SKM-1 treated with dmso at 0.1 percent for 144 hours (cell line): ENCODE measurements around the gene AGBL4.

ENCODE experiments used
- DNase-seq: peaks from one replicate; lab custom pipeline; 2025; ENCODE audit not compliant: unreplicated experiment; lab: John Stamatoyannopoulos, UW

AGBL4 gene

DNA sequence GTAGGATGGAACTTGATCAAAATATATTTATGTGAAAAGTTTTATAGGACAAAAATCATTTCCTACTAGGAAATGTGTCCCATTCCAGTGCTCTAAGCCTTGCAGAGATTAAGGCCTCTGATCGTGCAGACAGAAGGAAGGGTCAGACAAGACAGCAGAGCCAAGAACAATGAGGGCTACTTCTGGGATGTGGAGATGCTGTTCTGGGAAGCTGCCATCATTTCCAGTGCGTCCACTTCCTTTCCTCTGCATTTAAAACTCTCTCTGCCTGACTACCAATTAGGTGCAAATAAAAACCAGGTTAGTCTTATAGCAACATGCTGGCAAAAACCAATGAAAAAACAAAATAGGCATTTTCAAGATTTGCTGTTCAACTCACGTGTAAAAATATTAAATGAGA, 1283.1 kb downstream of the AGBL4 start:
- no peak for DNase-seq

- no peak for DNase-seq
Observed at GRCh38 chr1:48739091-48739490, 1284.7 kb downstream of the AGBL4 start.

DNA sequence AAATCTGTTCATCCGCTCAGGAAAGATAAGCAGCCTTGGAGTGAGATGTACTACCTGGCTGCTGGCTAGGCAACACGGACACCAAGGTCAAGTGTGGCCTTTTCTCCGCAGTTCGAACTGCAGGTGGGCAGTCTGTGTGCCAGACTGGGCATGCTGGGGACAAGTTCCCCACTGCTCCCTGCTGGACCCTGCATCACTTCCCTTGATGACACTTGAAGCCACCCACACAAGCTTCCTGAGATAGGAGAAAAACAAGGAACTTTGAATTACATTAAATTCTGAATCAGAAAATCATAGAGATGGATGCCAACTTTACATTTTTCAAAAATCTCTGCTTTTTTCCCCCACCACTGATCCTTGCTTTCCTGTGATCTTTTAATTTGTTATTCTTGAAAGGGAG, 1285.4 kb downstream of the AGBL4 start:
- no peak for DNase-seq

- no peak for DNase-seq
Observed at GRCh38 chr1:48735796-48736195, 1288.0 kb downstream of the AGBL4 start.

- no peak for DNase-seq
Observed at GRCh38 chr1:48730164-48730910, 1293.4 kb downstream of the AGBL4 start.

- no peak for DNase-seq
Observed at GRCh38 chr1:48728584-48728983, 1295.2 kb downstream of the AGBL4 start.

GRCh38 chr1:48726557-48727215, 1297.1 kb downstream of the AGBL4 start:
- no peak for DNase-seq

DNA sequence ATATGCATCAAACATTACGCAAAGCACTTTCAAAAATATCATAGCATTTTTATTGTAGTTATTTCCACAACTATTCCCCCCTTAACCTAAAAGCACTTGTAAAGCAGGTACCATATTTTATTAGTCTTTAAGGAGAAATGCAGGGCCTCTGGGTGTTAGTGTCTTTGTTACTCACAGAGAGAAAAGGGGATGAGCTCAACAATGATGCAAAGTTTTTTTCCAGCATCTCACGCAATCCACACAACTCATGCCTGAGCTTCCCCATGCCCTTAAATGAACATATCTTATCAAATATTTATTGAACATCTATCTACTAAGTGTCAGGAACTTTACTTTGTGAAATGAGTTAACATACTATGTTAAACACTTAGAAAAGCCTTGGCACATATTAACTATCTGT, 1297.6 kb downstream of the AGBL4 start:
- DNase-seq: no peak

DNA sequence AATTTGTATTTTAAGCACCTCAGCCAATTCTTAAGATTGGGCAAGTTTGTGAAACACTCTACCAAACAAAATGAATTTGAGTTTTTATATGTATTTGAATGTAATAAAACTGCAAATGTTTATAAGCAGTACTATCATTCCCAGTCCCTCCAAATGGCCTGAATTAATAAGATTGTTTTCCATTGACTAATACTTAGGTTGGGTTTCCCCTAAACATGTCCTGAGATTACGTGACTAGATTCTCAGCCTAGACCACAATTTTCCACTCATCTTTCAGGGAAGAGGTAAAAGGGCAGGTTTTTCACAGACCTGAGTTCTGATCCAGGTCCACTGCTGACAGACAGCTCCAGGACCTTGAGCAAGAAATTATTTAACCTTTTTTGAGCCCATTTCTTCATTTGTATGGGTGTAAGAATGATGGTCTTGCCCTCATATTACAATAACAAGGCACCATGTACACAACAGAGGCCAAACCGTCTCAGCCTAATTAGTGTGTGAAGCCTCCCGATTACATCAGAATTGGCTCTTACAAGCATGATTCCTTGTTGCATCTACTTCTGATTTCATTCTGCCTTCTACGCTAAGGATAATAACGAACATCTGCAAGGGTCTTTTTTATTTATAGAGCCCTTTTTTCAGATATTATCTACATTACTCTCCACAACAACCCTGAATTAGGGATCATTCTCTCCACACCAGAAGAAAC, 1298.3 kb downstream of the AGBL4 start:
- DNase-seq: no peak

- DNase-seq: no peak
Observed at GRCh38 chr1:48720929-48721328, 1302.8 kb downstream of the AGBL4 start.

- DNase-seq: no peak
Observed at GRCh38 chr1:48718705-48719104, 1305.0 kb downstream of the AGBL4 start.

- DNase-seq: no peak
Observed at GRCh38 chr1:48718116-48718630, 1305.6 kb downstream of the AGBL4 start.

DNA sequence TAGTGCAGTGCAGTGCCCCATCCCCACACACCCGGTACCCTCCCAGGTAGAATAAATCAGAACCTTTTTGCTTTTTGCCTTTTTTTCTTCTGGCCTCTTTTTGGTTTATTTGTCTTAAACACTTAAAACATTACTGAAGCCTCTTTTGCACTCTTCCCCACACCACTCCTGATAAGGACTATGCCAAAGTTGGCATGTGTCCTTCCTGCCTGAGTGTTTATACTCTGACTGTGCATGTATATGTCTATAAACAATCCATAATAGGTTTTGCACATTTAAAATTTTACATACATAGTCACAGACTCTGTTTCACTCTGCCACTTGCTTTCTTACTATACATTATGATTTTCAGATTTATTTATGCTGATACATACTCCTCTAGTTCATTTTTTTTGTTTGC, 1306.7 kb downstream of the AGBL4 start:
- no peak for DNase-seq

DNA sequence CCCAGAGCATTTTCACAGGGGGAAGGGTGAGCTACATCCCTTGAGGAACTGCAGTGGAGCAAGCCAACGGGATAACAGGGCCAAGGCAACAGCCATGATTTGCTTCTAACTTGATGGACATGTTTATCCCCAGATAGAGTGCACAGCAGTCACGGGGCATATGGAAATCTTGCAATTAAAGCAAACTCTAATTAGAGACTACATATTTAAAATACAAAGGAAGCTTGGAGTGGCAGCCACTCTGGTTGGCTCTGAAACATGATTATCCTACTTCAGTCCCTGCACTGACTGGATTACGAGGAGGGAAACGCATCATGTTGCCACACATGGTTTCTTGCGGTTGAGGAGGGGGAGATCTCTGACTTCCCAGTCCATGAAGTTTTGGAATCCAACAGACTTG, 1307.8 kb downstream of the AGBL4 start:
- DNase-seq: no peak

GRCh38 chr1:48710915-48711314, 1312.8 kb downstream of the AGBL4 start:
- DNase-seq: no peak

- DNase-seq: no peak
Observed at GRCh38 chr1:48710318-48710717, 1313.4 kb downstream of the AGBL4 start.

DNA sequence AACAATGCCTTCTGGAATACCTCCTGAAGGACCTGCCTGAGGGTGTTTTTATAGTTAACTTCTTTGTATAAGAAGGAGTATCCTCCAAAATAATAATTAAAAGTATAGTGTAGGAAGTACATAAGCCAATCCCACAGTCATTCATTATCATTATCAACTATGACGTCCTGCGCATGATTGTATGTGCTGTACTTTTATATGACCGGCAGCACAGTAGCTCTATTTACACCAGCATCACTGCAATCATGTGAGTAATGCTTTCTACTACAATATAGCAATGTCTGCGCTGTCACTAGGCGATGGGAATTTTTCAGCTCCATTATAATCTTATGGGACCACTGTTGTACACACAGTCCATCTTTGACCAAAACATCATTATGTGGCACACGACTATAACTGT, 1319.0 kb downstream of the AGBL4 start:
- no peak for DNase-seq

GRCh38 chr1:48701445-48701844, 1322.3 kb downstream of the AGBL4 start:
- DNase-seq: no peak

GRCh38 chr1:48697066-48697707, 1326.6 kb downstream of the AGBL4 start:
- peak; percentile 21 for DNase-seq

- no peak for DNase-seq
Observed at GRCh38 chr1:48695161-48695560, 1328.6 kb downstream of the AGBL4 start.

- no peak for DNase-seq
Observed at GRCh38 chr1:48693674-48694320, 1330.0 kb downstream of the AGBL4 start.
